Measurements from ENCODE around the gene B3GALT5.
"Not testable (repeated sequence)": the region's sequence is repeated elsewhere in the genome, so short reads cannot be mapped to it uniquely, and the experiment has no call there.

The B3GALT5 gene

GRCh38 chr21:39612233-39613040 is at the start of gene B3GALT5:
Gene B3GALT5, plus strand, starts transcription at chr21:39612940. Its CDS starts 47,620 bp downstream, at chr21:39660560.
- no peak for ATAC-seq
- Mint-ChIP-seq H3K36me3 (no peaks in the 10 kb centered on the region), H3K9me3 (peaks cover 3% of the 10 kb centered on the region), H3K4me1 (no peaks in the 10 kb centered on the region), H3K27me3 (peaks cover 51% of the 10 kb centered on the region), H3K4me3 (no peak within 1 kb of the TSS), H3K27ac (no peak within 1 kb of the TSS)

GRCh38 chr21:39564200-39564599 is 48.5 kb upstream of the B3GALT5 start:
- no peak overlapping the region for H3K4me3 Mint-ChIP-seq
- H3K36me3 Mint-ChIP-seq = no peaks in the 10 kb centered on the region
- no peaks in the 10 kb centered on the region for H3K9me3 Mint-ChIP-seq
- H3K4me1 Mint-ChIP-seq = no peaks in the 10 kb centered on the region
- H3K27me3 Mint-ChIP-seq = no peaks in the 10 kb centered on the region
- no peak overlapping the region for H3K27ac Mint-ChIP-seq
- ATAC-seq = no peak

- Mint-ChIP-seq H3K27ac (no peak overlapping the region), H3K4me1 (no peaks in the 10 kb centered on the region), H3K36me3 (no peaks in the 10 kb centered on the region), H3K4me3 (no peak overlapping the region), H3K9me3 (no peaks in the 10 kb centered on the region), H3K27me3 (no peaks in the 10 kb centered on the region)
- ATAC-seq = no peak
Measured at GRCh38 chr21:39567180-39567972, 45.4 kb upstream of the B3GALT5 start.

GRCh38 chr21:39568361-39568760 is 44.4 kb upstream of the B3GALT5 start:
- no peaks in the 10 kb centered on the region for H3K36me3 Mint-ChIP-seq
- H3K27me3 Mint-ChIP-seq = no peaks in the 10 kb centered on the region
- H3K4me3 Mint-ChIP-seq = no peak overlapping the region
- H3K9me3 Mint-ChIP-seq = no peaks in the 10 kb centered on the region
- no peak for ATAC-seq
- H3K4me1 Mint-ChIP-seq = no peaks in the 10 kb centered on the region
- H3K27ac Mint-ChIP-seq = no peak overlapping the region

GRCh38 chr21:39575775-39576174 is 37.0 kb upstream of the B3GALT5 start:
- Mint-ChIP-seq H3K9me3 (no peaks in the 10 kb centered on the region), H3K4me1 (no peaks in the 10 kb centered on the region), H3K36me3 (no peaks in the 10 kb centered on the region), H3K4me3 (no peak overlapping the region), H3K27me3 (peaks cover 9% of the 10 kb centered on the region), H3K27ac (no peak overlapping the region)
- ATAC-seq = no peak

- Mint-ChIP-seq H3K27ac (no peak overlapping the region), H3K4me1 (no peaks in the 10 kb centered on the region), H3K4me3 (no peak overlapping the region), H3K27me3 (peaks cover 9% of the 10 kb centered on the region), H3K9me3 (no peaks in the 10 kb centered on the region), H3K36me3 (no peaks in the 10 kb centered on the region)
- no peak for ATAC-seq
Measured at GRCh38 chr21:39576518-39577128, 36.1 kb upstream of the B3GALT5 start.

- Mint-ChIP-seq H3K27me3 (peaks cover 9% of the 10 kb centered on the region), H3K4me3 (no peak overlapping the region), H3K27ac (no peak overlapping the region), H3K9me3 (no peaks in the 10 kb centered on the region), H3K4me1 (no peaks in the 10 kb centered on the region), H3K36me3 (no peaks in the 10 kb centered on the region)
- no peak for ATAC-seq
Measured at GRCh38 chr21:39579734-39580332, 32.9 kb upstream of the B3GALT5 start.

GRCh38 chr21:39580744-39581143 is 32.0 kb upstream of the B3GALT5 start:
- no peak for ATAC-seq
- peaks cover 9% of the 10 kb centered on the region for H3K27me3 Mint-ChIP-seq

GRCh38 chr21:39581414-39581813 is 31.3 kb upstream of the B3GALT5 start:
- Mint-ChIP-seq H3K27ac (no peak overlapping the region), H3K9me3 (no peaks in the 10 kb centered on the region), H3K4me3 (no peak overlapping the region), H3K4me1 (no peaks in the 10 kb centered on the region), H3K36me3 (no peaks in the 10 kb centered on the region), H3K27me3 (peaks cover 9% of the 10 kb centered on the region)
- no peak for ATAC-seq

More at GRCh38 chr21:39580744-39581143, 32.0 kb upstream of the B3GALT5 start:
- H3K4me1 Mint-ChIP-seq = no peaks in the 10 kb centered on the region
- H3K36me3 Mint-ChIP-seq = no peaks in the 10 kb centered on the region
- H3K4me3 Mint-ChIP-seq = no peak overlapping the region
- H3K9me3 Mint-ChIP-seq = no peaks in the 10 kb centered on the region
- no peak overlapping the region for H3K27ac Mint-ChIP-seq

- Mint-ChIP-seq H3K27me3 (no peaks in the 10 kb centered on the region), H3K27ac (no peak overlapping the region), H3K9me3 (no peaks in the 10 kb centered on the region), H3K36me3 (no peaks in the 10 kb centered on the region), H3K4me3 (no peak overlapping the region), H3K4me1 (no peaks in the 10 kb centered on the region)
- ATAC-seq = no peak
Measured at GRCh38 chr21:39582749-39583148, 30.0 kb upstream of the B3GALT5 start.

- ATAC-seq, H3K4me1 Mint-ChIP-seq, H3K36me3 Mint-ChIP-seq, H3K9me3 Mint-ChIP-seq, H3K27me3 Mint-ChIP-seq, H3K27ac Mint-ChIP-seq, H3K4me3 Mint-ChIP-seq: not testable (repeated sequence)
Measured at GRCh38 chr21:39583586-39583985, 29.2 kb upstream of the B3GALT5 start.

- no peaks in the 10 kb centered on the region for H3K36me3 Mint-ChIP-seq
- H3K4me1 Mint-ChIP-seq = no peaks in the 10 kb centered on the region
- H3K4me3 Mint-ChIP-seq = no peak overlapping the region
- H3K27me3 Mint-ChIP-seq = no peaks in the 10 kb centered on the region
- no peak overlapping the region for H3K27ac Mint-ChIP-seq
- H3K9me3 Mint-ChIP-seq = peaks cover 4% of the 10 kb centered on the region
- no peak for ATAC-seq
Measured at GRCh38 chr21:39587376-39587775, 25.4 kb upstream of the B3GALT5 start.

- Mint-ChIP-seq H3K27me3 (no peaks in the 10 kb centered on the region), H3K4me1 (no peaks in the 10 kb centered on the region), H3K4me3 (no peak overlapping the region), H3K36me3 (no peaks in the 10 kb centered on the region), H3K9me3 (peaks cover 4% of the 10 kb centered on the region), H3K27ac (no peak overlapping the region)
- ATAC-seq = no peak
Measured at GRCh38 chr21:39588884-39589283, 23.9 kb upstream of the B3GALT5 start.

GRCh38 chr21:39593522-39593921 is 19.2 kb upstream of the B3GALT5 start:
- no peaks in the 10 kb centered on the region for H3K4me1 Mint-ChIP-seq
- no peak overlapping the region for H3K4me3 Mint-ChIP-seq
- no peaks in the 10 kb centered on the region for H3K27me3 Mint-ChIP-seq
- no peaks in the 10 kb centered on the region for H3K36me3 Mint-ChIP-seq
- H3K27ac Mint-ChIP-seq = no peak overlapping the region
- peaks cover 4% of the 10 kb centered on the region for H3K9me3 Mint-ChIP-seq
- no peak for ATAC-seq

- H3K9me3 Mint-ChIP-seq = no peaks in the 10 kb centered on the region
- no peak for ATAC-seq
- H3K4me1 Mint-ChIP-seq = no peaks in the 10 kb centered on the region
- no peaks in the 10 kb centered on the region for H3K27me3 Mint-ChIP-seq
- H3K27ac Mint-ChIP-seq = no peak overlapping the region
- H3K4me3 Mint-ChIP-seq = no peak overlapping the region
- H3K36me3 Mint-ChIP-seq = no peaks in the 10 kb centered on the region
Measured at GRCh38 chr21:39595465-39595864, 17.3 kb upstream of the B3GALT5 start.
